ENCODE data around the gene EGLN3. TPM values are rescaled to one million over a fixed set of nuclear protein-coding genes. Genes with fewer than 3 reads are reported as not detected.
A peak's percentile ranks its signal among the peaks of the same experiment; 100 is the strongest.

EGLN3 gene
- total and polyA plus RNA-seq, 2 of the 13 experiments (the other 11 are each of a cell fraction or from before 2014, with no cell fraction given) = 0.18 to 27.3 TPM

DNA sequence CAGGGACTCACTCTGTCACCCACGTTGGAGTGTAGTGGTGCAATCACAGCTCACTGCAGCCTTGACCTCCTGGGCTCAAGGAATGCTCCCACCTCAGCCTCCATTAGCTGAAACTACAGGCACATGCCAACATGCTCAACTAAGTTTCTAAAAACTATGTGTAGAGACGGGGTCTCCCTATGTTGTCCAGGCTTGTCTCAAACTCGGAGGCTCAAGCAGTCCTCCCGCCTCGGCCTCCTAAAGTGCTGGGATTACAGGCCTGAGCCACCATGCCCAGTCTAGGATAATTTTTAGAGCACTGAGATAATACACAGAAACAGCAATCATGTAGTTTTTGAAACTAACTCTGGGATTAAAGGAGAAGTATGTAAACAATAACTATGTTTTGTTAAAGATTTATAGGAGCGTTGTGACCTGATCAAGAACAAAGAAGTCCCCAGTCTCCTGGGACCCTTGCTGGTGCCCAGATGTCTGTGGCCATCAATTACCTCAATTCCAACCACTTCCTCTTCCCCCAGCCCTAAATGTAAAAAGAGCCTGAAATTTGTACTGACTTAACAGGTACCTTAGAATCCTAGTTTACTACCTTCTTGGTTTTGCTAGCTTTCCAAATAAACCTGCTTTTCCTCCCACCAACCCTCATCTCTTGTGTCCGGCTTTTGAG is 28.9 kb upstream of the EGLN3 start (continued):
- TF ChIP-seq, protein P1, sequence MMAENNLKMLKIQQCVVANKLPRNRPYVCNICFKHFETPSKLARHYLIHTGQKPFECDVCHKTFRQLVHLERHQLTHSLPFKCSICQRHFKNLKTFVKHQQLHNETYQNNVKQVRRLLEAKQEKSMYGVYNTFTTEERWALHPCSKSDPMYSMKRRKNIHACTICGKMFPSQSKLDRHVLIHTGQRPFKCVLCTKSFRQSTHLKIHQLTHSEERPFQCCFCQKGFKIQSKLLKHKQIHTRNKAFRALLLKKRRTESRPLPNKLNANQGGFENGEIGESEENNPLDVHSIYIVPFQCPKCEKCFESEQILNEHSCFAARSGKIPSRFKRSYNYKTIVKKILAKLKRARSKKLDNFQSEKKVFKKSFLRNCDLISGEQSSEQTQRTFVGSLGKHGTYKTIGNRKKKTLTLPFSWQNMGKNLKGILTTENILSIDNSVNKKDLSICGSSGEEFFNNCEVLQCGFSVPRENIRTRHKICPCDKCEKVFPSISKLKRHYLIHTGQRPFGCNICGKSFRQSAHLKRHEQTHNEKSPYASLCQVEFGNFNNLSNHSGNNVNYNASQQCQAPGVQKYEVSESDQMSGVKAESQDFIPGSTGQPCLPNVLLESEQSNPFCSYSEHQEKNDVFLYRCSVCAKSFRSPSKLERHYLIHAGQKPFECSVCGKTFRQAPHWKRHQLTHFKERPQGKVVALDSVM (CRISPR knock-in tag; IDR thresholded peaks at IDR 0.05) = peak; percentile 86
- TF ChIP-seq MTA1 (CRISPR knock-in tag; IDR thresholded peaks at IDR 0.05; ENCODE audit: borderline replicate concordance) = no peak
- no peak for TF ChIP-seq MLX (CRISPR knock-in tag; IDR thresholded peaks at IDR 0.05)
- no peak for TF ChIP-seq KLF12 (CRISPR knock-in tag; IDR thresholded peaks at IDR 0.05; ENCODE audit: borderline replicate concordance)
- 0 out of 2 replicates have a peak, but pooled peaks have one; percentile 2 for TF ChIP-seq ZNF589 (CRISPR knock-in tag; conservative IDR thresholded peaks at IDR 0.05)
- TF ChIP-seq CEBPB (IDR thresholded peaks at IDR 0.05; ENCODE audit: borderline replicate concordance, low read depth, low read length) = peak; percentile 61; the same call in 1 of the 2 replicates
- no peak; the same call in 1 of the 2 replicates for TF ChIP-seq CBX5 (CRISPR knock-in tag; IDR thresholded peaks at IDR 0.05; ENCODE audit: borderline replicate concordance)
- TF ChIP-seq ZNF292 (CRISPR knock-in tag; IDR thresholded peaks at IDR 0.05; ENCODE audit: borderline replicate concordance, low read depth) = 0 out of 2 replicates have a peak, but pooled peaks have one; percentile 18
- TF ChIP-seq REL (CRISPR knock-in tag; conservative IDR thresholded peaks at IDR 0.05) = no peak
- TF ChIP-seq, protein P2, sequence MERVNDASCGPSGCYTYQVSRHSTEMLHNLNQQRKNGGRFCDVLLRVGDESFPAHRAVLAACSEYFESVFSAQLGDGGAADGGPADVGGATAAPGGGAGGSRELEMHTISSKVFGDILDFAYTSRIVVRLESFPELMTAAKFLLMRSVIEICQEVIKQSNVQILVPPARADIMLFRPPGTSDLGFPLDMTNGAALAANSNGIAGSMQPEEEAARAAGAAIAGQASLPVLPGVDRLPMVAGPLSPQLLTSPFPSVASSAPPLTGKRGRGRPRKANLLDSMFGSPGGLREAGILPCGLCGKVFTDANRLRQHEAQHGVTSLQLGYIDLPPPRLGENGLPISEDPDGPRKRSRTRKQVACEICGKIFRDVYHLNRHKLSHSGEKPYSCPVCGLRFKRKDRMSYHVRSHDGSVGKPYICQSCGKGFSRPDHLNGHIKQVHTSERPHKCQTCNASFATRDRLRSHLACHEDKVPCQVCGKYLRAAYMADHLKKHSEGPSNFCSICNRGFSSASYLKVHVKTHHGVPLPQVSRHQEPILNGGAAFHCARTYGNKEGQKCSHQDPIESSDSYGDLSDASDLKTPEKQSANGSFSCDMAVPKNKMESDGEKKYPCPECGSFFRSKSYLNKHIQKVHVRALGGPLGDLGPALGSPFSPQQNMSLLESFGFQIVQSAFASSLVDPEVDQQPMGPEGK (CRISPR knock-in tag; IDR thresholded peaks at IDR 0.05) = no peak
- TF ChIP-seq NR2F1 (CRISPR knock-in tag; IDR thresholded peaks at IDR 0.05) = peak; percentile 65 to 81; a peak in 3 of 4 replicates
- no peak for TF ChIP-seq ZNF260 (CRISPR knock-in tag; IDR thresholded peaks at IDR 0.05; ENCODE audit: borderline replicate concordance, low read depth)
- TF ChIP-seq ETV5 (CRISPR knock-in tag; IDR thresholded peaks at IDR 0.05; ENCODE audit: borderline replicate concordance) = no peak
- TF ChIP-seq, protein P3, sequence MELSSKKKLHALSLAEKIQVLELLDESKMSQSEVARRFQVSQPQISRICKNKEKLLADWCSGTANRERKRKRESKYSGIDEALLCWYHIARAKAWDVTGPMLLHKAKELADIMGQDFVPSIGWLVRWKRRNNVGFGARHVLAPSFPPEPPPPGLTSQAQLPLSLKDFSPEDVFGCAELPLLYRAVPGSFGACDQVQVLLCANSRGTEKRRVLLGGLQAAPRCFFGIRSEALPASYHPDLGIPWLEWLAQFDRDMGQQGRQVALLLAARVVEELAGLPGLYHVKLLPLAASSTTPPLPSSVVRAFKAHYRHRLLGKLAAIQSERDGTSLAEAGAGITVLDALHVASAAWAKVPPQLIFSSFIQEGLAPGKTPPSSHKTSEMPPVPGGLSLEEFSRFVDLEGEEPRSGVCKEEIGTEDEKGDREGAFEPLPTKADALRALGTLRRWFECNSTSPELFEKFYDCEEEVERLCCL (CRISPR knock-in tag; IDR thresholded peaks at IDR 0.05; ENCODE audit: borderline replicate concordance) = no peak
- TF ChIP-seq, protein P4, sequence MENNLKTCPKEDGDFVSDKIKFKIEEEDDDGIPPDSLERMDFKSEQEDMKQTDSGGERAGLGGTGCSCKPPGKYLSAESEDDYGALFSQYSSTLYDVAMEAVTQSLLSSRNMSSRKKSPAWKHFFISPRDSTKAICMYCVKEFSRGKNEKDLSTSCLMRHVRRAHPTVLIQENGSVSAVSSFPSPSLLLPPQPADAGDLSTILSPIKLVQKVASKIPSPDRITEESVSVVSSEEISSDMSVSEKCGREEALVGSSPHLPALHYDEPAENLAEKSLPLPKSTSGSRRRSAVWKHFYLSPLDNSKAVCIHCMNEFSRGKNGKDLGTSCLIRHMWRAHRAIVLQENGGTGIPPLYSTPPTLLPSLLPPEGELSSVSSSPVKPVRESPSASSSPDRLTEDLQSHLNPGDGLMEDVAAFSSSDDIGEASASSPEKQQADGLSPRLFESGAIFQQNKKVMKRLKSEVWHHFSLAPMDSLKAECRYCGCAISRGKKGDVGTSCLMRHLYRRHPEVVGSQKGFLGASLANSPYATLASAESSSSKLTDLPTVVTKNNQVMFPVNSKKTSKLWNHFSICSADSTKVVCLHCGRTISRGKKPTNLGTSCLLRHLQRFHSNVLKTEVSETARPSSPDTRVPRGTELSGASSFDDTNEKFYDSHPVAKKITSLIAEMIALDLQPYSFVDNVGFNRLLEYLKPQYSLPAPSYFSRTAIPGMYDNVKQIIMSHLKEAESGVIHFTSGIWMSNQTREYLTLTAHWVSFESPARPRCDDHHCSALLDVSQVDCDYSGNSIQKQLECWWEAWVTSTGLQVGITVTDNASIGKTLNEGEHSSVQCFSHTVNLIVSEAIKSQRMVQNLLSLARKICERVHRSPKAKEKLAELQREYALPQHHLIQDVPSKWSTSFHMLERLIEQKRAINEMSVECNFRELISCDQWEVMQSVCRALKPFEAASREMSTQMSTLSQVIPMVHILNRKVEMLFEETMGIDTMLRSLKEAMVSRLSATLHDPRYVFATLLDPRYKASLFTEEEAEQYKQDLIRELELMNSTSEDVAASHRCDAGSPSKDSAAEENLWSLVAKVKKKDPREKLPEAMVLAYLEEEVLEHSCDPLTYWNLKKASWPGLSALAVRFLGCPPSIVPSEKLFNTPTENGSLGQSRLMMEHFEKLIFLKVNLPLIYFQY (CRISPR knock-in tag; IDR thresholded peaks at IDR 0.05; ENCODE audit: borderline replicate concordance) = no peak
- TF ChIP-seq ZNF160 (CRISPR knock-in tag; IDR thresholded peaks at IDR 0.05) = no peak
- TF ChIP-seq, protein P5, sequence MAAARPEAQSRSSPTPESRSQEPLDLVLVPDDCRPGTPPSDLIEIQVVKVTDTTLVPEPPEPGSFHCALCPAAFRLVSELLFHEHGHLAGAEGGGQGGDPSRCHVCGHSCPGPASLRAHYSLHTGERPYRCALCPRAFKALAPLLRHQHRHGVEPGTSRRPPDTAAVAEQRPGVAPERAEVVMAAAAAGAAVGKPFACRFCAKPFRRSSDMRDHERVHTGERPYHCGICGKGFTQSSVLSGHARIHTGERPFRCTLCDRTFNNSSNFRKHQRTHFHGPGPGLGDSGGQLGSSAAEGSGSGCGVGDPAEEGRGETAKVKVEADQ (CRISPR knock-in tag; IDR thresholded peaks at IDR 0.05; ENCODE audit: borderline replicate concordance) = no peak
